ENCODE results near the gene OR1F1. TPM values are rescaled to one million over a fixed set of nuclear protein-coding genes. Genes with fewer than 3 reads are reported as not detected.
A peak's percentile ranks its signal among the peaks of the same experiment; 100 is the strongest.
"Not testable (repeated sequence)": the region's sequence is repeated elsewhere in the genome, so short reads cannot be mapped to it uniquely, and the experiment has no call there.

Gene OR1F1
- total RNA-seq (not detected), polyA plus RNA-seq (ENCODE audit: insufficient read length in 6 of 6) (not detected)
- long read RNA-seq, donor 1, result 0 reads
- long read RNA-seq, donor 2, result 0 reads
- long read RNA-seq, donor 3, result 0 reads
- long read RNA-seq, donor 4, result 0 reads
- long read RNA-seq, donor 5, result 0 reads
- long read RNA-seq, donor 6, result 0 reads
- long read RNA-seq, donor 7, result 0 reads
- long read RNA-seq, donor 8, result 0 reads
- long read RNA-seq, donor 9, result 0 reads
- long read RNA-seq, donor 10, result 0 reads
- long read RNA-seq, donor 11, result 0 reads
- long read RNA-seq, donor 12, result 0 reads

GRCh38 chr16:3187798-3188674, at the start of gene OR1F1:
Gene OR1F1, plus strand, starts transcription at chr16:3188204.
- TF ChIP-seq, protein P1, sequence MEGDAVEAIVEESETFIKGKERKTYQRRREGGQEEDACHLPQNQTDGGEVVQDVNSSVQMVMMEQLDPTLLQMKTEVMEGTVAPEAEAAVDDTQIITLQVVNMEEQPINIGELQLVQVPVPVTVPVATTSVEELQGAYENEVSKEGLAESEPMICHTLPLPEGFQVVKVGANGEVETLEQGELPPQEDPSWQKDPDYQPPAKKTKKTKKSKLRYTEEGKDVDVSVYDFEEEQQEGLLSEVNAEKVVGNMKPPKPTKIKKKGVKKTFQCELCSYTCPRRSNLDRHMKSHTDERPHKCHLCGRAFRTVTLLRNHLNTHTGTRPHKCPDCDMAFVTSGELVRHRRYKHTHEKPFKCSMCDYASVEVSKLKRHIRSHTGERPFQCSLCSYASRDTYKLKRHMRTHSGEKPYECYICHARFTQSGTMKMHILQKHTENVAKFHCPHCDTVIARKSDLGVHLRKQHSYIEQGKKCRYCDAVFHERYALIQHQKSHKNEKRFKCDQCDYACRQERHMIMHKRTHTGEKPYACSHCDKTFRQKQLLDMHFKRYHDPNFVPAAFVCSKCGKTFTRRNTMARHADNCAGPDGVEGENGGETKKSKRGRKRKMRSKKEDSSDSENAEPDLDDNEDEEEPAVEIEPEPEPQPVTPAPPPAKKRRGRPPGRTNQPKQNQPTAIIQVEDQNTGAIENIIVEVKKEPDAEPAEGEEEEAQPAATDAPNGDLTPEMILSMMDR (IDR thresholded peaks at IDR 0.05), result no peak
- Histone ChIP-seq H3K4me3 (peak within 1 kb of the TSS; percentile 11 to 13), H3K36me3 (no peaks in the 10 kb centered on the region), H3K9me3 (peaks cover 0 to 2% of the 10 kb centered on the region in 2 donors), H3K27ac (no peak within 1 kb of the TSS), H3K4me1 (peaks cover 20 to 27% of the 10 kb centered on the region in 2 donors), H3K27me3 (peaks cover 81 to 100% of the 10 kb centered on the region in 2 donors)
- intact Hi-C loops (cut with DNase I), result no loop called here
- ATAC-seq (peak; percentile 12), DNase-seq (no peak)

GRCh38 chr16:3138342-3138741, 49.7 kb upstream of the OR1F1 start:
- intact Hi-C loops (cut with DNase I), result no loop called here
- Histone ChIP-seq H3K9me3 (no peaks in the 10 kb centered on the region), H3K4me1 (peaks cover 7 to 20% of the 10 kb centered on the region in 2 donors), H3K27me3 (no peaks in the 10 kb centered on the region), H3K27ac (no peak overlapping the region), H3K36me3 (peaks cover 0 to 60% of the 10 kb centered on the region in 2 donors), H3K4me3 (no peak overlapping the region)
- ATAC-seq, result no peak
- TF ChIP-seq, protein P1 (IDR thresholded peaks at IDR 0.05), result no peak
- DNase-seq, result peak in 1 of 4 donors; percentile 76

DNA sequence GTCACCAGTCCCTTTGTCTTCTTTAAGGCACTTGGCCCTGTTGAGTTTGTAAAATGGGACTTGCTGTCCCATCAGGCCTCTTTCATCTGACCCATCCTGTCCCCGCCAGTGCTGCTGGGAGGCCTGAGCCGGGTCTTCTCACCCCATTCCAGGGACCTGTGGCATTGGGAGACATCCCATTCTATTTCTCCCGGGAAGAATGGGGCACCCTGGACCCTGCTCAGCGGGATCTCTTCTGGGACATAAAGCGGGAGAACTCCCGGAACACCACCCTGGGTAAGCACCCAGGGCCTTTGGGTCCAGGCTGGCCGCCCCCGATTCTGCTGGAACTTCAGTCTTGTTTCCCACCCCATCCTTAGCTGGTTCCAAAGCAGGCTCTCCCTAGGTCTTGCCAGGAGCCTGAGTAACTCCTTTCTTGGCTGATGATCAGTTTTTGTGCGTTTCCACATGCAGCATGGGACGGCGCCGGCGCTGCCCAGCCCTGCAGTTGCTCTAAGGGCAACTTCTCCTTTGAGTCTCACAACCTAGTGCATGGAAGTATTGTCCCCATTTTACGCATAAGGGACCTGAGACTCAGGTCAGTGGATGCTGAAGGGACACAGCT, 49.1 kb upstream of the OR1F1 start:
- Histone ChIP-seq H3K4me1 (peaks cover 6 to 14% of the 10 kb centered on the region in 2 donors), H3K36me3 (peaks cover 0 to 60% of the 10 kb centered on the region in 2 donors), H3K9me3 (no peaks in the 10 kb centered on the region), H3K27me3 (no peaks in the 10 kb centered on the region), H3K27ac (no peak overlapping the region), H3K4me3 (no peak overlapping the region)
- DNase-seq (peak in 1 of 4 donors; percentile 58), ATAC-seq (no peak)
- intact Hi-C loops (cut with DNase I), result no loop called here
- TF ChIP-seq, protein P1 (IDR thresholded peaks at IDR 0.05), result no peak

GRCh38 chr16:3139561-3139960, 48.4 kb upstream of the OR1F1 start:
- H3K27ac ChIP-seq; H3K27me3 ChIP-seq; DNase-seq; H3K9me3 ChIP-seq; intact Hi-C loops (cut with DNase I); ATAC-seq; H3K4me3 ChIP-seq: not testable (repeated sequence)
- Histone ChIP-seq H3K36me3 (peaks cover 0 to 60% of the 10 kb centered on the region in 2 donors), H3K4me1 (peaks cover 6 to 13% of the 10 kb centered on the region in 2 donors)

- no peaks in the 10 kb centered on the region for H3K27me3 ChIP-seq
- H3K27ac ChIP-seq, result no peak overlapping the region
- ATAC-seq (no peak), DNase-seq (peak in 1 of 4 donors; percentile 64)
- H3K9me3 ChIP-seq, result no peaks in the 10 kb centered on the region
- intact Hi-C loops (cut with DNase I), result no loop called here
- H3K4me3 ChIP-seq, result no peak overlapping the region
- peaks cover 1 to 7% of the 10 kb centered on the region in 2 donors for H3K4me1 ChIP-seq
- peaks cover 0 to 60% of the 10 kb centered on the region in 2 donors for H3K36me3 ChIP-seq
- TF ChIP-seq, protein P1 (IDR thresholded peaks at IDR 0.05), result no peak
Observed at GRCh38 chr16:3140603-3141427, 47.2 kb upstream of the OR1F1 start.
